Measurements from ENCODE around the gene PI4KA. TPM values are rescaled to one million over a fixed set of nuclear protein-coding genes. Genes with fewer than 3 reads are reported as not detected.
"Not testable (repeated sequence)": the region's sequence is repeated elsewhere in the genome, so short reads cannot be mapped to it uniquely, and the experiment has no call there.

Gene PI4KA
- total RNA-seq, 5 donors from 2014 or later (not counting 1 experiment from before 2014, with no cell fraction given), result 135 to 187 (median 143) TPM

DNA sequence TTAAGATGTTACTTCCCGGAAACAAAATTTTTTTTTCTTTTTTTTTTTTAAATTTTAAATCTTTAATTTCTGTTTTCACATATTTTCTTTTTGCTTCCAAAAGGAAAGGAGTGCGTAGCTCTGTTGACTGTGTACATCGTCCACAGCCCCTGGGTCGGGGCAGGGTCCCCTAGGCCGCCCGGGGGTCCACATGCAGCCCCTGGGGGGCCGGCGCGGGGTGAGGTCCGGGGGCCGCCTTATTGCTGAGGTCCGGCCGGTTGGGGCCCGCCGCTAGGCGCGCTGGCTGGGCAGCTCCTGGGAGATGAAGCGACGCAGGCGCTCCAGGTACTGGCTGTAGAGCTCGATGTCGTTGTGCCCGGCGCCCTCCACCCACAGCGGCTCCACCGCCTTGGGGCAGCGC, 191.1 kb downstream of the PI4KA start:
- H3K4me3 Mint-ChIP-seq, result not testable (repeated sequence)
- CTCF ChIA-PET, result interaction anchor here in 1 of 2 donors (0.6 kb wide), 1 partner anchor 153 kb away, joined by 3 read pairs; no protein-coding TSS in a partner anchor
- H3K27me3 Mint-ChIP-seq, result peaks cover 4 to 22% of the 10 kb centered on the region in 2 donors

DNA sequence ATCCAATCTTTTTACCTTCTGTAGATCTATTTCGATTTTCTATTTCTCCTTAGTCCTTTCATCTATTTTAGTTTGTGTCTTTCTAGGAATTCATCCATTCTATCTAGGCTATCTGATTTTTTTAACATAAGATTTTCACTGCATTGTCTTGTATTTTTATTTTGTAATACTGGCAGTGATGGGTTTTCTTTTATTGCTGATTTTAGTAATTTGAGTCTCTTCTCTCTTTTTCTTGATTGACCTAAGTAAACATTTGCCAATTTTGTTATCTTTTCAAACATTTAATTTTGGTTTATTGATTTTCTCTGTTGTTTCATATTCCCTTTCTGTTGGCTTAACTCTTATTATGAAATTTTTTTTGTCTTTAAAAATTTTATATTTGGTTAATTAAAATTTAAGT, 192.1 kb downstream of the PI4KA start:
- Histone ChIP-seq H3K4me1 (ENCODE audit: control insufficient read depth in 1 of 2, extremely low read depth in 1 of 2, insufficient read depth in 2 of 2, low read length in 2 of 2) (no peaks in the 10 kb centered on the region), H3K27me3 (replicated peaks in 1 of 2; ENCODE audit: control insufficient read depth in 2 of 2, extremely low read depth in 1 of 2, insufficient read depth in 2 of 2, low read length in 1 of 2) (peaks cover 0 to 40% of the 10 kb centered on the region in 2 experiments), H3K4me3 (ENCODE audit: control insufficient read depth in 1 of 2, extremely low read depth in 1 of 2, low read length in 1 of 2) (no peak overlapping the region), H3K36me3 (ENCODE audit: control insufficient read depth in 2 of 2, extremely low read depth in 1 of 2, insufficient read depth in 1 of 2, low read length in 1 of 2) (no peaks in the 10 kb centered on the region), H3K9me3 (no peaks in the 10 kb centered on the region), H3K27ac (ENCODE audit: low read length) (no peak overlapping the region)
- Mint-ChIP-seq H3K4me3 (no peak overlapping the region), H3K27me3 (peaks cover 6 to 22% of the 10 kb centered on the region in 2 donors), H3K4me1 (peaks cover 0 to 3% (median 0%) of the 10 kb centered on the region in 3 donors), H3K36me3 (peaks cover 3% of the 10 kb centered on the region), H3K27ac (no peak overlapping the region), H3K9me3 (peaks cover 0 to 9% (median 8%) of the 10 kb centered on the region in 3 donors)
- WGBS (ENCODE audit: insufficient coverage), result no CpG with 5 or more reads among the region's 1 CpG
- ChIA-PET POLR2A (no interaction called here), CTCF (no interaction called here)
- no peak for ATAC-seq (replicated peaks in 1 of 4)
- DNase-seq, result no peak

More for the DNA sequence above, 191.1 kb downstream of the PI4KA start:
- WGBS (ENCODE audit: insufficient coverage), result 86% methylated on average over 5 of the region's 27 CpGs
- peaks cover 0 to 45% of the 10 kb centered on the region in 2 experiments for H3K27me3 ChIP-seq (replicated peaks in 1 of 2; ENCODE audit: control insufficient read depth in 2 of 2, extremely low read depth in 1 of 2, insufficient read depth in 2 of 2, low read length in 1 of 2)
- DNase-seq; H3K36me3 Mint-ChIP-seq; ATAC-seq (replicated peaks in 1 of 4); POLR2A ChIA-PET; H3K4me3 ChIP-seq (ENCODE audit: control insufficient read depth in 1 of 2, extremely low read depth in 1 of 2, low read length in 1 of 2); H3K4me1 Mint-ChIP-seq; H3K9me3 Mint-ChIP-seq; H3K36me3 ChIP-seq (ENCODE audit: control insufficient read depth in 2 of 2, extremely low read depth in 1 of 2, insufficient read depth in 1 of 2, low read length in 1 of 2); H3K4me1 ChIP-seq (ENCODE audit: control insufficient read depth in 1 of 2, extremely low read depth in 1 of 2, insufficient read depth in 2 of 2, low read length in 2 of 2); H3K9me3 ChIP-seq; H3K27ac ChIP-seq (ENCODE audit: low read length); H3K27ac Mint-ChIP-seq: not testable (repeated sequence)

GRCh38 chr22:20664594-20664959, 194.0 kb downstream of the PI4KA start:
- no CpG with 5 or more reads among the region's 1 CpG for WGBS (ENCODE audit: insufficient coverage)
- Histone ChIP-seq H3K4me1 (ENCODE audit: control insufficient read depth in 1 of 2, extremely low read depth in 1 of 2, insufficient read depth in 2 of 2, low read length in 2 of 2) (no peaks in the 10 kb centered on the region), H3K9me3 (no peaks in the 10 kb centered on the region), H3K36me3 (ENCODE audit: control insufficient read depth in 2 of 2, extremely low read depth in 1 of 2, insufficient read depth in 1 of 2, low read length in 1 of 2) (no peaks in the 10 kb centered on the region), H3K27me3 (replicated peaks in 1 of 2; ENCODE audit: control insufficient read depth in 2 of 2, extremely low read depth in 1 of 2, insufficient read depth in 2 of 2, low read length in 1 of 2) (peaks cover 0 to 29% of the 10 kb centered on the region in 2 experiments), H3K4me3 (ENCODE audit: control insufficient read depth in 1 of 2, extremely low read depth in 1 of 2, low read length in 1 of 2) (no peak overlapping the region), H3K27ac (ENCODE audit: low read length) (no peak overlapping the region)
- H3K9me3 Mint-ChIP-seq, result peaks cover 0 to 9% (median 8%) of the 10 kb centered on the region in 3 donors
- no peaks in the 10 kb centered on the region for H3K4me1 Mint-ChIP-seq
- peaks cover 3% of the 10 kb centered on the region for H3K36me3 Mint-ChIP-seq
- no peak for DNase-seq
- POLR2A ChIA-PET, result interaction anchor here in 1 of 2 donors (0.6 kb wide), 2 partner anchors 12 to 64 kb away, joined by 3 to 5 read pairs; no protein-coding TSS in a partner anchor
- CTCF ChIA-PET, result interaction anchor here in 1 of 2 donors (0.5 kb wide), 1 partner anchor 620 kb away, joined by 5 read pairs; no protein-coding TSS in a partner anchor
- H3K4me3 Mint-ChIP-seq, result no peak overlapping the region
- no peak overlapping the region for H3K27ac Mint-ChIP-seq
- no peak for ATAC-seq (replicated peaks in 1 of 4)
- peaks cover 6 to 24% of the 10 kb centered on the region in 2 donors for H3K27me3 Mint-ChIP-seq

GRCh38 chr22:20663941-20664593, 194.5 kb downstream of the PI4KA start:
- CTCF ChIA-PET, result interaction anchor here in 1 of 2 donors (0.5 kb wide), 1 partner anchor 619 kb away, joined by 5 read pairs; no protein-coding TSS in a partner anchor
- 62% methylated on average over 4 of the region's 7 CpGs for WGBS (ENCODE audit: insufficient coverage)
- no peak overlapping the region for H3K27ac Mint-ChIP-seq
- Histone ChIP-seq H3K27me3 (replicated peaks in 1 of 2; ENCODE audit: control insufficient read depth in 2 of 2, extremely low read depth in 1 of 2, insufficient read depth in 2 of 2, low read length in 1 of 2) (peaks cover 0 to 24% of the 10 kb centered on the region in 2 experiments), H3K36me3 (ENCODE audit: control insufficient read depth in 2 of 2, extremely low read depth in 1 of 2, insufficient read depth in 1 of 2, low read length in 1 of 2) (no peaks in the 10 kb centered on the region), H3K4me1 (ENCODE audit: control insufficient read depth in 1 of 2, extremely low read depth in 1 of 2, insufficient read depth in 2 of 2, low read length in 2 of 2) (no peaks in the 10 kb centered on the region), H3K27ac (ENCODE audit: low read length) (no peak overlapping the region), H3K4me3 (ENCODE audit: control insufficient read depth in 1 of 2, extremely low read depth in 1 of 2, low read length in 1 of 2) (no peak overlapping the region), H3K9me3 (no peaks in the 10 kb centered on the region)
- H3K9me3 Mint-ChIP-seq, result peaks cover 0 to 9% (median 8%) of the 10 kb centered on the region in 3 donors
- no peaks in the 10 kb centered on the region for H3K4me1 Mint-ChIP-seq
- ATAC-seq (replicated peaks in 1 of 4) (no peak), DNase-seq (no peak)
- H3K36me3 Mint-ChIP-seq, result peaks cover 3% of the 10 kb centered on the region
- peaks cover 6 to 24% of the 10 kb centered on the region in 2 donors for H3K27me3 Mint-ChIP-seq
- no peak overlapping the region for H3K4me3 Mint-ChIP-seq
- POLR2A ChIA-PET, result interaction anchor here in 1 of 2 donors (0.6 kb wide), 1 partner anchor 63 kb away, joined by 5 read pairs; no protein-coding TSS in a partner anchor

GRCh38 chr22:20663137-20663828, 195.3 kb downstream of the PI4KA start:
- H3K4me1 ChIP-seq (ENCODE audit: control insufficient read depth in 1 of 2, extremely low read depth in 1 of 2, insufficient read depth in 2 of 2, low read length in 2 of 2), result no peaks in the 10 kb centered on the region
- H3K27ac ChIP-seq (ENCODE audit: low read length), result no peak overlapping the region
- no peaks in the 10 kb centered on the region for H3K36me3 ChIP-seq (ENCODE audit: control insufficient read depth in 2 of 2, extremely low read depth in 1 of 2, insufficient read depth in 1 of 2, low read length in 1 of 2)
- POLR2A ChIA-PET, result interaction anchor here in 1 of 2 donors (0.6 kb wide), 2 partner anchors 20 kb away, joined by 6 to 9 read pairs; no protein-coding TSS in a partner anchor
- Mint-ChIP-seq H3K4me3 (no peak overlapping the region), H3K4me1 (no peaks in the 10 kb centered on the region), H3K27me3 (peaks cover 6 to 20% of the 10 kb centered on the region in 2 donors), H3K36me3 (peaks cover 3% of the 10 kb centered on the region), H3K9me3 (peaks cover 0 to 9% (median 8%) of the 10 kb centered on the region in 3 donors), H3K27ac (no peak overlapping the region)
- H3K9me3 ChIP-seq, result no peaks in the 10 kb centered on the region
- CTCF ChIA-PET, result no interaction called here
- WGBS (ENCODE audit: insufficient coverage), result no CpG with 5 or more reads among the region's 1 CpG
- H3K27me3 ChIP-seq (replicated peaks in 1 of 2; ENCODE audit: control insufficient read depth in 2 of 2, extremely low read depth in 1 of 2, insufficient read depth in 2 of 2, low read length in 1 of 2), result peaks cover 0 to 16% of the 10 kb centered on the region in 2 experiments
- DNase-seq, result no peak
- H3K4me3 ChIP-seq (ENCODE audit: control insufficient read depth in 1 of 2, extremely low read depth in 1 of 2, low read length in 1 of 2), result no peak overlapping the region
- no peak for ATAC-seq (replicated peaks in 1 of 4)

DNA sequence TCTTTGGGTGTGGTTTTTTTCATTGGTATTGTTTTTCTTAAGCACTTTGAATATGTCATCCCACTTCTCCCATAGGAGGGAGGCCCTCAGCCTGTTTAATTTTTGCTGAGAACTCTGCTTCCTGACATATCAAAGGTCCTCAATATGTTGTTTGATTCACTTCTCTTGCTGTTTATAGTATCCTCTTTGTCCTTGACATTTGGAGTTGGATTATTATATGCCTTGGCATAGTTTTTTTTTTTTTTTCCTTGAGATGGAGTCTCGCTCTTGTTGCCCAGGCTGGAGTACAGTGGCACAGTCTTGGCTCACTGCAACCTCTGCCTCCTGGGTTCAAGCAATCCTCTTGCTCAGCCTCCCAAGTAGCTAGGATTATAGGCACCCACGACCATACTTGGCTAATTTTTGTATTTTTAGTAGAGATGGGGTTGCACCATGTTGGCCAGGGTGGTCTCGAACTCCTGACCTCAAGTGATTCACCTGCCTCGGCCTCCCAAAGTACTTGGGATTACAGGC, 196.0 kb downstream of the PI4KA start:
- H3K4me3 ChIP-seq (ENCODE audit: control insufficient read depth in 1 of 2, extremely low read depth in 1 of 2, low read length in 1 of 2); DNase-seq; H3K36me3 Mint-ChIP-seq; CTCF ChIA-PET; H3K36me3 ChIP-seq (ENCODE audit: control insufficient read depth in 2 of 2, extremely low read depth in 1 of 2, insufficient read depth in 1 of 2, low read length in 1 of 2); H3K4me1 ChIP-seq (ENCODE audit: control insufficient read depth in 1 of 2, extremely low read depth in 1 of 2, insufficient read depth in 2 of 2, low read length in 2 of 2); H3K27ac ChIP-seq (ENCODE audit: low read length); H3K4me1 Mint-ChIP-seq; H3K27ac Mint-ChIP-seq; ATAC-seq (replicated peaks in 1 of 4); H3K9me3 Mint-ChIP-seq; H3K4me3 Mint-ChIP-seq; H3K9me3 ChIP-seq: not testable (repeated sequence)
- POLR2A ChIA-PET, result interaction anchor here in 1 of 2 donors (0.6 to 0.7 kb wide), 3 partner anchors 20 to 58 kb away, joined by 6 to 9 read pairs (median 9); no protein-coding TSS in a partner anchor
- H3K27me3 ChIP-seq (replicated peaks in 1 of 2; ENCODE audit: control insufficient read depth in 2 of 2, extremely low read depth in 1 of 2, insufficient read depth in 2 of 2, low read length in 1 of 2), result peaks cover 0 to 15% of the 10 kb centered on the region in 2 experiments
- peaks cover 6 to 20% of the 10 kb centered on the region in 2 donors for H3K27me3 Mint-ChIP-seq
- WGBS (ENCODE audit: insufficient coverage), result 63% methylated on average over 2 of the region's 4 CpGs
